Esophagus muscularis mucosa (tissue), 4 donors: Measurements from ENCODE around the gene POLN.

Experiments used
- CTCF ChIP-seq, 3 experiments: fragments of 200-600 bp in 2 of 3; fragments of 450-650 bp in 1 of 3; sonication (generic) in 2 of 3; IDR thresholded peaks; one replicate each; pipeline ENCODE4 v1.5.1; 2017 to 2019; ENCODE audit warnings: antibody characterized with exemption in 3 of 3, mild to moderate bottlenecking in 2 of 3, moderate library complexity in 1 of 3
- EP300 ChIP-seq: sonication (generic); formaldehyde crosslinking; IDR thresholded peaks from one replicate; pipeline ENCODE4 v1.6.1; 2017; ENCODE audit warnings: antibody characterized with exemption
- POLR2A ChIP-seq: fragments of 450-650 bp; IDR thresholded peaks from one replicate; pipeline ENCODE4 v1.6.1; 2017; ENCODE audit warnings: antibody characterized with exemption, moderate library complexity, mild to moderate bottlenecking, low read depth
- POLR2AphosphoS5 ChIP-seq, 2 donors: sonication (generic); formaldehyde crosslinking; IDR thresholded peaks; one replicate each; pipeline ENCODE4 v1.6.1; 2017; ENCODE audit warnings: antibody characterized with exemption in 2 of 2

- TF ChIP-seq POLR2A (no peak), CTCF (IDR thresholded peaks at IDR 0.05) (no peak), EP300 (no peak), POLR2AphosphoS5 (IDR thresholded peaks at IDR 0.05) (no peak)
Measured at GRCh38 chr4:2044119-2044485, 197.8 kb downstream of the POLN start.
